H1 (cell line): ENCODE measurements around the gene ZBTB20. TPM values are rescaled to one million over a fixed set of nuclear protein-coding genes. Genes with fewer than 3 reads are reported as not detected.

ENCODE experiments used
- CTCF ChIA-PET: fragments of 300-600 bp; sonication (Branson Sonifier 250); formaldehyde crosslinking; loops from one replicate; lab custom pipeline; 2021; ENCODE audit not compliant: partially characterized antibody; lab: Charles Lee
- POLR2A ChIA-PET: fragments of 300-600 bp; sonication (Branson Sonifier 250); formaldehyde crosslinking; loops from one replicate; lab custom pipeline; 2021; ENCODE audit warnings: inconsistent platforms; ENCODE audit not compliant: partially characterized antibody; lab: Charles Lee
- DNase-seq, 2 experiments: peaks; one replicate each; pipeline versions ENCODE4 v3.0.0 to v3.0.0-alpha.2; 2010 to 2022; ENCODE audit warnings: low spot score in 2 of 2, low read depth in 1 of 2, mixed read lengths in 1 of 2
- FAIRE-seq: peaks from 2 replicates; lab custom pipeline; 2011; peaks lifted over from hg19 to GRCh38; lab: Jason Lieb, UNC
- H2AFZ ChIP-seq: 2 replicates; pipeline ENCODE4 v1.8.1; 2012; ENCODE audit warnings: low read length, inconsistent platforms
- H2AK5ac ChIP-seq: 2 replicates; pipeline ENCODE4 v1.6.1; 2013; ENCODE audit warnings: low read depth, low read length
- H2BK120ac ChIP-seq: replicated peaks from 2 replicates; pipeline ENCODE3; 2013; ENCODE audit warnings: low read depth, low read length, inconsistent platforms
- H2BK12ac ChIP-seq: 2 replicates; pipeline ENCODE4 v1.6.1; 2013; ENCODE audit warnings: low read depth, low read length
- H2BK15ac ChIP-seq: 2 replicates; pipeline ENCODE4 v1.6.1; 2013; ENCODE audit warnings: low read length
- H2BK20ac ChIP-seq: 2 replicates; pipeline ENCODE4 v1.6.1; 2013; ENCODE audit warnings: low read length
- H2BK5ac ChIP-seq: 2 replicates; pipeline ENCODE4 v1.6.1; 2013; ENCODE audit warnings: low read depth, low read length
- H3K14ac ChIP-seq: 2 replicates; pipeline ENCODE4 v1.6.1; 2013; ENCODE audit warnings: inconsistent platforms; ENCODE audit not compliant: insufficient read length
- H3K18ac ChIP-seq: 2 replicates; pipeline ENCODE4 v1.6.1; 2013; ENCODE audit warnings: low read length; ENCODE audit errors: extremely low read depth
- H3K23ac ChIP-seq: 2 replicates; pipeline ENCODE4 v1.6.1; 2013; ENCODE audit warnings: inconsistent platforms; ENCODE audit not compliant: insufficient read length
- H3K23me2 ChIP-seq: 2 replicates; pipeline ENCODE4 v1.6.1; 2013; ENCODE audit warnings: low read depth, low read length
- H3K27ac ChIP-seq: 2 replicates; pipeline ENCODE4 v1.6.1; 2011; ENCODE audit warnings: low read depth, low read length, inconsistent platforms
- H3K27me3 ChIP-seq, 4 experiments: replicated peaks in 1 of 4; 1 replicate in 1 of 4; 2 replicates in 3 of 4; pipeline versions ENCODE4 v1.6.1 to v1.8.1; 2011 to 2013; ENCODE audit warnings: low read length in 3 of 4, mild to moderate bottlenecking in 3 of 4, inconsistent platforms in 2 of 4, mixed read lengths in 2 of 4, moderate library complexity in 1 of 4; ENCODE audit not compliant: control insufficient read depth in 3 of 4, insufficient read depth in 3 of 4; ENCODE audit errors: extremely low read depth in 1 of 4
- H3K36me3 ChIP-seq, 4 experiments: 2 replicates each; pipeline versions ENCODE4 v1.6.1 to v1.8.1; 2011 to 2013; ENCODE audit warnings: mild to moderate bottlenecking in 4 of 4, low read length in 3 of 4, moderate library complexity in 2 of 4, control low read depth in 1 of 4, inconsistent platforms in 1 of 4; ENCODE audit not compliant: insufficient read depth in 4 of 4, control insufficient read depth in 2 of 4
- H3K4ac ChIP-seq: replicated peaks from 2 replicates; pipeline ENCODE3; 2013; ENCODE audit warnings: low read length, low read depth, mixed read lengths, inconsistent platforms; ENCODE audit not compliant: insufficient read length
- H3K4me1 ChIP-seq, 4 experiments: replicated peaks in 1 of 4; 1 replicate in 1 of 4; 2 replicates in 3 of 4; pipeline versions ENCODE4 v1.6.1 to v1.8.1; 2011 to 2013; ENCODE audit warnings: low read length in 3 of 4, inconsistent platforms in 2 of 4, mixed read lengths in 1 of 4; ENCODE audit not compliant: insufficient read depth in 4 of 4, control insufficient read depth in 3 of 4
- H3K4me2 ChIP-seq, 2 experiments: 2 replicates each; pipeline versions ENCODE4 v1.6.1 to v1.8.1; 2011 to 2013; ENCODE audit warnings: low read depth in 2 of 2, low read length in 2 of 2, control low read depth in 1 of 2, inconsistent platforms in 1 of 2, mild to moderate bottlenecking in 1 of 2; ENCODE audit not compliant: insufficient read depth in 1 of 2
- H3K4me3 ChIP-seq, 4 experiments: fragments of 200-600, 300-600 bp in 1 of 4; sonication (generic), shearing (Covaris generic), sonication (Bioruptor Twin) in 1 of 4; 2 replicates each; pipeline versions ENCODE4 v1.5.1 to v1.8.1; 2011 to 2016; ENCODE audit warnings: low read length in 4 of 4, low read depth in 3 of 4, control low read depth in 2 of 4, inconsistent platforms in 2 of 4, mild to moderate bottlenecking in 2 of 4, mixed read lengths in 1 of 4, moderate library complexity in 1 of 4; ENCODE audit not compliant: insufficient read depth in 2 of 4; ENCODE audit errors: extremely low read depth in 1 of 4
- H3K56ac ChIP-seq: replicated peaks from 2 replicates; pipeline ENCODE3; 2013; ENCODE audit warnings: low read depth, mild to moderate bottlenecking, mixed read lengths, low read length, inconsistent platforms; ENCODE audit not compliant: insufficient read length
- H3K79me1 ChIP-seq: 2 replicates; pipeline ENCODE4 v1.6.1; 2013; ENCODE audit warnings: low read depth, low read length, control low read depth
- H3K79me2 ChIP-seq, 2 experiments: 2 replicates each; pipeline versions ENCODE4 v1.6.1 to v1.8.1; 2012 to 2013; ENCODE audit warnings: low read length in 2 of 2, mild to moderate bottlenecking in 2 of 2, inconsistent platforms in 1 of 2; ENCODE audit not compliant: insufficient read depth in 2 of 2, control insufficient read depth in 1 of 2
- H3K9ac ChIP-seq, 4 experiments: replicated peaks in 1 of 4; 1 replicate in 1 of 4; 2 replicates in 3 of 4; pipeline versions ENCODE4 v1.6.1 to v1.8.1; 2011 to 2013; ENCODE audit warnings: low read depth in 3 of 4, low read length in 3 of 4, control low read depth in 2 of 4, mild to moderate bottlenecking in 2 of 4, moderate library complexity in 2 of 4, inconsistent platforms in 1 of 4; ENCODE audit errors: extremely low read depth in 1 of 4
- H3K9me3 ChIP-seq, 2 experiments: 2 replicates each; pipeline versions ENCODE4 v1.6.1 to v1.8.1; 2012 to 2013; ENCODE audit warnings: mild to moderate bottlenecking in 2 of 2, moderate library complexity in 2 of 2, control low read depth in 1 of 2, inconsistent platforms in 1 of 2, low read depth in 1 of 2, low read length in 1 of 2, mixed read lengths in 1 of 2; ENCODE audit not compliant: insufficient read depth in 2 of 2
- H4K20me1 ChIP-seq, 2 experiments: replicated peaks in 1 of 2; 2 replicates each; pipeline versions ENCODE3 to v1.8.1; 2011 to 2013; ENCODE audit warnings: inconsistent platforms in 2 of 2, low read length in 2 of 2, mild to moderate bottlenecking in 1 of 2; ENCODE audit not compliant: insufficient read depth in 2 of 2, control insufficient read depth in 1 of 2
- H4K5ac ChIP-seq: 2 replicates; pipeline ENCODE4 v1.6.1; 2013; ENCODE audit warnings: low read length, low read depth, mixed read lengths, inconsistent platforms; ENCODE audit not compliant: insufficient read length
- H4K8ac ChIP-seq: 2 replicates; pipeline ENCODE4 v1.8.0; 2013; ENCODE audit warnings: mild to moderate bottlenecking, moderate library complexity, low read length, inconsistent platforms; ENCODE audit not compliant: insufficient read depth; ENCODE audit errors: extremely low read depth
- H4K91ac ChIP-seq: replicated peaks from 2 replicates; pipeline ENCODE3; 2013; ENCODE audit warnings: low read length, mixed read lengths, inconsistent platforms; ENCODE audit not compliant: insufficient read length
- BRCA1 ChIP-seq: IDR thresholded peaks from 2 replicates; pipeline ENCODE4 v1.6.1; 2012; ENCODE audit warnings: low read depth, low read length, improper control_type of control experiment
- CBX8 ChIP-seq: fragments of 300-800, 300-1000 bp; sonication (generic); IDR thresholded peaks from 2 replicates; pipeline ENCODE4 v1.7.1; 2016; ENCODE audit warnings: low read depth, low read length, borderline replicate concordance
- CHD1 ChIP-seq: IDR thresholded peaks from 2 replicates; pipeline ENCODE4 v1.6.1; 2012; ENCODE audit warnings: low read depth, low read length, improper control_type of control experiment
- CTBP2 ChIP-seq: IDR thresholded peaks from 2 replicates; pipeline ENCODE4 v1.7.0; 2011; ENCODE audit warnings: borderline replicate concordance, mild to moderate bottlenecking, moderate library complexity, mixed read lengths, low read length; ENCODE audit not compliant: insufficient read depth, insufficient read length
- EGR1 ChIP-seq: IDR thresholded peaks from 2 replicates; pipeline ENCODE4 v1.6.1; 2011; ENCODE audit warnings: low read depth, low read length, borderline replicate concordance
- FOSL1 ChIP-seq: IDR thresholded peaks from 2 replicates; pipeline ENCODE4 v1.6.1; 2011; ENCODE audit warnings: mild to moderate bottlenecking, low read depth, low read length, moderate library complexity; ENCODE audit not compliant: insufficient read depth
- KDM4A ChIP-seq: IDR thresholded peaks from one replicate; pipeline ENCODE4 v1.7.1; 2012; ENCODE audit warnings: low read depth, mild to moderate bottlenecking, moderate library complexity, low read length, inconsistent platforms; ENCODE audit not compliant: severe bottlenecking
- NANOG ChIP-seq: IDR thresholded peaks from 2 replicates; pipeline ENCODE4 v1.6.1; 2011; ENCODE audit warnings: low read length, low read depth, mild to moderate bottlenecking, inconsistent platforms; ENCODE audit not compliant: insufficient read depth, poor library complexity, severe bottlenecking
- NRF1 ChIP-seq: IDR thresholded peaks from 2 replicates; pipeline ENCODE4 v1.6.1; 2011; ENCODE audit warnings: mild to moderate bottlenecking, low read depth, low read length, improper control_type of control experiment
- SP2 ChIP-seq: IDR thresholded peaks from 2 replicates; pipeline ENCODE4 v1.6.1; 2012; ENCODE audit warnings: mild to moderate bottlenecking, low read length, inconsistent platforms
- TBP ChIP-seq: IDR thresholded peaks from 2 replicates; pipeline ENCODE4 v1.6.1; 2011; ENCODE audit warnings: low read depth, low read length, improper control_type of control experiment
- TCF12 ChIP-seq: IDR thresholded peaks from 2 replicates; pipeline ENCODE4 v1.6.1; 2011; ENCODE audit warnings: low read depth, mild to moderate bottlenecking, low read length
- TEAD4 ChIP-seq: IDR thresholded peaks from 2 replicates; pipeline ENCODE4 v1.6.1; 2012; ENCODE audit warnings: low read depth, low read length, inconsistent platforms, mixed read lengths
- YY1 ChIP-seq: IDR thresholded peaks from 2 replicates; pipeline ENCODE4 v1.6.1; 2011; ENCODE audit warnings: low read depth, mild to moderate bottlenecking, low read length
- polyA plus RNA-seq, 7 experiments: library from polyadenylated mRNA; depleted of rRNA in 3 of 7; stranded (reverse) in 5 of 7; unstranded in 2 of 7; fragments of >200 nt in 5 of 7; fragments of 200-250 nt in 2 of 7; gene quantifications; 1 replicate in 5 of 7; 2 replicates in 1 of 7; 4 replicates in 1 of 7; pipeline versions ENCODE4 v1.2.1 to v1.2.3, GENCODE V29; 2011 to 2013; ENCODE audit warnings: missing spikeins in 2 of 7, mixed read lengths in 2 of 7
- total RNA-seq: library from RNA; stranded (reverse); fragmentation: NEBNext Ultra II Directional; extraction: Animal tissue kit (Norgen Biotek cat#: 25700); gene quantifications from 2 replicates; pipeline ENCODE4 v1.2.1, GENCODE V29; 2021
- TF ChIP-seq, protein P1 (sequence below): IDR thresholded peaks from 2 replicates; pipeline ENCODE4 v1.6.1; 2011; ENCODE audit warnings: low read length, improper control_type of control experiment

ZBTB20 gene
- total and polyA plus RNA-seq, 2 of the 8 experiments (the other 6 are each of a cell fraction or from before 2014, with no cell fraction given) = 0.35 to 1.3 TPM

GRCh38 chr3:114597871-114598270, 549.2 kb downstream of the ZBTB20 start:
- ChIA-PET CTCF (interaction anchor here (0.7 to 2.6 kb wide), 12 partner anchors 10 to 307 kb away, joined by 3 to 9 read pairs (median 4); no protein-coding TSS in a partner anchor), POLR2A (no interaction called here)
- Histone ChIP-seq H3K4ac (no peak overlapping the region), H3K14ac (no peak overlapping the region), H3K4me1 (no peaks in the 10 kb centered on the region), H2BK20ac (no peak overlapping the region), H3K79me2 (no peaks in the 10 kb centered on the region), H3K9me3 (no peaks in the 10 kb centered on the region), H3K23me2 (no peaks in the 10 kb centered on the region), H2AFZ (no peak overlapping the region), H2BK5ac (no peak overlapping the region), H3K23ac (no peak overlapping the region), H4K20me1 (no peaks in the 10 kb centered on the region), H3K36me3 (no peaks in the 10 kb centered on the region), H4K91ac (no peak overlapping the region), H2BK15ac (no peak overlapping the region), H2BK120ac (no peak overlapping the region), H3K4me2 (no peak overlapping the region), H3K79me1 (no peaks in the 10 kb centered on the region), H3K18ac (no peak overlapping the region), H2AK5ac (no peak overlapping the region), H3K27ac (no peak overlapping the region), H3K4me3 (no peak overlapping the region), H2BK12ac (no peak overlapping the region), H4K8ac (no peak overlapping the region), H3K56ac (no peak overlapping the region), H4K5ac (no peak overlapping the region), H3K27me3 (no peaks in the 10 kb centered on the region), H3K9ac (no peak overlapping the region)
- TF ChIP-seq TCF12 (no peak), CBX8 (no peak), NANOG (no peak), TEAD4 (no peak), SP2 (no peak), CTBP2 (no peak), EGR1 (no peak), CHD1 (no peak), FOSL1 (no peak), KDM4A (no peak), NRF1 (no peak), BRCA1 (no peak), YY1 (no peak), TBP (no peak)
- TF ChIP-seq, protein P1, sequence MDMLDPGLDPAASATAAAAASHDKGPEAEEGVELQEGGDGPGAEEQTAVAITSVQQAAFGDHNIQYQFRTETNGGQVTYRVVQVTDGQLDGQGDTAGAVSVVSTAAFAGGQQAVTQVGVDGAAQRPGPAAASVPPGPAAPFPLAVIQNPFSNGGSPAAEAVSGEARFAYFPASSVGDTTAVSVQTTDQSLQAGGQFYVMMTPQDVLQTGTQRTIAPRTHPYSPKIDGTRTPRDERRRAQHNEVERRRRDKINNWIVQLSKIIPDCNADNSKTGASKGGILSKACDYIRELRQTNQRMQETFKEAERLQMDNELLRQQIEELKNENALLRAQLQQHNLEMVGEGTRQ = no peak
- no peak for FAIRE-seq
- no peak for DNase-seq
